Neural cell (in vitro differentiated cells): ENCODE data around the gene SURF1. TPM values are rescaled to one million over a fixed set of nuclear protein-coding genes. Genes with fewer than 3 reads are reported as not detected.

Source experiments
- H2AFZ ChIP-seq: fragments of 200-600, 300-800 bp; sonication (generic), shearing (Covaris generic); 2 replicates; pipeline ENCODE4 v1.6.0; 2014; ENCODE audit warnings: low read depth, mild to moderate bottlenecking, antibody characterized with exemption, low read length, moderate library complexity
- H3F3A ChIP-seq: fragments of 200-600 bp; shearing (Covaris generic); 2 replicates; pipeline ENCODE4 v1.6.1; 2016; ENCODE audit warnings: mild to moderate bottlenecking, moderate library complexity, mixed read lengths, antibody characterized with exemption, low read length; ENCODE audit not compliant: insufficient read depth, poor library complexity, severe bottlenecking
- H3K27ac ChIP-seq: fragments of 200-600, 300-800 bp; sonication (generic), shearing (Covaris generic); 2 replicates; pipeline ENCODE4 v1.5.1; 2014; ENCODE audit warnings: mild to moderate bottlenecking, low read length, moderate library complexity
- H3K27me3 ChIP-seq: fragments of 300-800, 200-600 bp; sonication (generic), shearing (Covaris generic); 2 replicates; pipeline ENCODE4 v1.6.0; 2014; ENCODE audit warnings: mild to moderate bottlenecking, low read depth, low read length, moderate library complexity; ENCODE audit not compliant: insufficient read depth
- H3K36me3 ChIP-seq: fragments of 300-800, 200-600 bp; sonication (generic), shearing (Covaris generic); 2 replicates; pipeline ENCODE4 v1.5.1; 2014; ENCODE audit warnings: mild to moderate bottlenecking, antibody characterized with exemption, low read length, moderate library complexity; ENCODE audit not compliant: insufficient read depth
- H3K4me2 ChIP-seq: fragments of 300-800, 200-600 bp; sonication (generic), shearing (Covaris generic); 2 replicates; pipeline ENCODE4 v1.6.0; 2014; ENCODE audit warnings: mild to moderate bottlenecking, low read length
- H3K4me3 ChIP-seq: fragments of 300-800, 200-600 bp; sonication (generic), shearing (Covaris generic); 2 replicates; pipeline ENCODE4 v1.5.1; 2014; ENCODE audit warnings: mild to moderate bottlenecking, low read length, moderate library complexity
- H3K79me2 ChIP-seq: fragments of 200-600 bp; shearing (Covaris generic); replicated peaks from 2 replicates; pipeline ENCODE4 v1.6.0; 2014; ENCODE audit warnings: mild to moderate bottlenecking, low read length, moderate library complexity; ENCODE audit not compliant: insufficient read depth
- H3K9ac ChIP-seq: fragments of 300-800, 200-600 bp; sonication (generic), shearing (Covaris generic); 2 replicates; pipeline ENCODE4 v1.6.1; 2016; ENCODE audit warnings: mild to moderate bottlenecking, low read length, mixed read lengths
- H3K9me2 ChIP-seq: fragments of 200-600 bp; shearing (Covaris generic); 2 replicates; pipeline ENCODE4 v1.6.1; 2016; ENCODE audit warnings: mild to moderate bottlenecking, low read length, mixed read lengths; ENCODE audit not compliant: insufficient read depth
- H3K9me3 ChIP-seq: fragments of 200-600, 300-800 bp; sonication (generic), shearing (Covaris generic); 2 replicates; pipeline ENCODE4 v1.6.1; 2016; ENCODE audit warnings: mild to moderate bottlenecking, mixed run types, low read length, moderate library complexity, mixed read lengths
- H4K20me1 ChIP-seq: fragments of 200-600 bp; shearing (Covaris generic); 2 replicates; pipeline ENCODE4 v1.6.1; 2016; ENCODE audit warnings: mild to moderate bottlenecking, mixed run types; ENCODE audit not compliant: insufficient read depth
- EP300 ChIP-seq: fragments of 450-650 bp; conservative IDR thresholded peaks from 2 replicates; pipeline ENCODE4 v1.6.1; 2014; ENCODE audit warnings: antibody characterized with exemption, mild to moderate bottlenecking, moderate library complexity; ENCODE audit not compliant: poor library complexity, severe bottlenecking
- EZH2 ChIP-seq: fragments of 200-600, 300-800 bp; shearing (Covaris generic), sonication (generic); IDR thresholded peaks from 2 replicates; pipeline ENCODE4 v1.6.1; 2014; ENCODE audit warnings: antibody characterized with exemption, low read length, borderline replicate concordance, mild to moderate bottlenecking; ENCODE audit not compliant: insufficient read depth, poor library complexity, severe bottlenecking
- MXI1 ChIP-seq: fragments of 450-650 bp; conservative IDR thresholded peaks from 2 replicates; pipeline ENCODE4 v1.6.1; 2014; ENCODE audit warnings: antibody characterized with exemption, mild to moderate bottlenecking; ENCODE audit not compliant: poor library complexity, severe bottlenecking
- POLR2AphosphoS5 ChIP-seq: IDR thresholded peaks from 2 replicates; pipeline ENCODE4 v1.6.1; 2012
- RAD21 ChIP-seq: fragments of 450-650 bp; conservative IDR thresholded peaks from 2 replicates; pipeline ENCODE4 v1.6.1; 2014; ENCODE audit warnings: antibody characterized with exemption, mild to moderate bottlenecking, moderate library complexity
- REST ChIP-seq: IDR thresholded peaks from 2 replicates; pipeline ENCODE4 v1.6.1; 2012; ENCODE audit warnings: borderline replicate concordance
- SMC3 ChIP-seq: fragments of 450-650 bp; conservative IDR thresholded peaks from 2 replicates; pipeline ENCODE4 v1.6.1; 2014; ENCODE audit warnings: antibody characterized with exemption, mild to moderate bottlenecking, moderate library complexity; ENCODE audit not compliant: poor library complexity
- TAF1 ChIP-seq: IDR thresholded peaks from 2 replicates; pipeline ENCODE4 v1.6.1; 2012; ENCODE audit warnings: low read depth
- polyA plus RNA-seq: library from polyadenylated mRNA; depleted of rRNA; stranded (reverse); fragments of >200 nt; gene quantifications from 2 replicates; pipeline ENCODE4 v1.2.3, GENCODE V29; 2014
- TF ChIP-seq, protein P1 (sequence below): fragments of 450-650 bp; IDR thresholded peaks from 2 replicates; pipeline ENCODE4 v1.5.1; 2014; ENCODE audit warnings: antibody characterized with exemption, mild to moderate bottlenecking, moderate library complexity; ENCODE audit not compliant: poor library complexity, severe bottlenecking

SURF1 gene
- polyA plus RNA-seq, 1 donor from 2014 or later = 32.3 TPM

DNA sequence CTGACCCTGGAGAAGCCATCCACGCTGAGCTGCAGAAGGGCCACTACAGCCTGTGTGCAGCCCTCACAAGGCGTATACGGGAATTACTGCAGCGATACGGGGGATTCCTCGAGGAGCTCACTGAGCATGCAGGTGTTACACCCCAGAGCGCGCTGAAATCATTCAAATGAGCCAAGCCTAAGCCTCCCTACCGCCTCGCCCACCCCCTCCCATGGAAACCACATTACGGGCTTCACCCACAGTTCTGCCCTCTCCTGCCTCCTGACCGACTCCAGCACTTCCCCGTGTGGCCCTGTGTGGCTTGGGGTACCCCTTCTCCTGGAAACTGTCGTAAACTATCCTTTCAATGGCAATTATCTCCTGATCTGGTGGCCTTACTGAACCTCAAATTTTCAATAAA, 33.6 kb downstream of the SURF1 start:
- Histone ChIP-seq H3K9me2 (no peaks in the 10 kb centered on the region), H3K27me3 (no peaks in the 10 kb centered on the region), H3K4me3 (no peak overlapping the region), H2AFZ (no peak overlapping the region), H3K36me3 (no peaks in the 10 kb centered on the region), H3K9me3 (no peaks in the 10 kb centered on the region), H3F3A (no peaks in the 10 kb centered on the region), H3K4me2 (no peak overlapping the region), H3K27ac (no peak overlapping the region), H3K79me2 (no peaks in the 10 kb centered on the region), H4K20me1 (no peaks in the 10 kb centered on the region), H3K9ac (no peak overlapping the region)
- no peak for TF ChIP-seq TAF1
- no peak for TF ChIP-seq REST
- no peak for TF ChIP-seq EZH2
- no peak for TF ChIP-seq POLR2AphosphoS5

DNA sequence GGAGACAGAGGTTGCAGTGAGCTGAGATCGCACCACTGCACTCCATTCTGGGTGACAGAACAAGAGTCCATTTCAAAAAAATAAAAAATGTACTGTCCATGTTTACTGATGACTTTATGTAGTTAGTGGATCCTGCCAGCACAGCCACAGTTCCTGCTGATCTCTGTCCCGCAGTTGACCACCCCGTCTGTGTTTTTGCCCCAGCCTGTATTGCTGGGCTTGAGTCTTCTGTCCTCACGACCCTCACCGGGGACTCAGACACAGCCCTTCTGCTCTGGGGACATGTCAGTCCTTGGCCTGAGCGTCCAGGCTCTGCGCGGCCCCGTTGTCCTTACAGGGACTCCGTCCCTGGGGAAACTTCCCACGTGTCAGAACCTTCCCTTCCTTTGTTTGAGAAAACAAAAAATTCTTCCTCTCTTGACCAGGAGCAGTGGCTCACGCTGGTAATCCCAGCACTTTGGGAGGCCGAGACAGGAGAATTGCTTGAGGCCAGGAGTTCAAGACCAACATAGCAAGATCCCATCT, 34.8 kb downstream of the SURF1 start:
- no peaks in the 10 kb centered on the region for H3K9me2 ChIP-seq
- H2AFZ ChIP-seq = no peak overlapping the region
- no peaks in the 10 kb centered on the region for H4K20me1 ChIP-seq
- no peaks in the 10 kb centered on the region for H3K27me3 ChIP-seq
- H3K4me2 ChIP-seq = no peak overlapping the region
- no peaks in the 10 kb centered on the region for H3K9me3 ChIP-seq
- TF ChIP-seq SMC3 (no peak), REST (no peak), MXI1 (no peak), POLR2AphosphoS5 (no peak), TAF1 (no peak), RAD21 (no peak), EZH2 (no peak), EP300 (no peak)
- TF ChIP-seq, protein P1, sequence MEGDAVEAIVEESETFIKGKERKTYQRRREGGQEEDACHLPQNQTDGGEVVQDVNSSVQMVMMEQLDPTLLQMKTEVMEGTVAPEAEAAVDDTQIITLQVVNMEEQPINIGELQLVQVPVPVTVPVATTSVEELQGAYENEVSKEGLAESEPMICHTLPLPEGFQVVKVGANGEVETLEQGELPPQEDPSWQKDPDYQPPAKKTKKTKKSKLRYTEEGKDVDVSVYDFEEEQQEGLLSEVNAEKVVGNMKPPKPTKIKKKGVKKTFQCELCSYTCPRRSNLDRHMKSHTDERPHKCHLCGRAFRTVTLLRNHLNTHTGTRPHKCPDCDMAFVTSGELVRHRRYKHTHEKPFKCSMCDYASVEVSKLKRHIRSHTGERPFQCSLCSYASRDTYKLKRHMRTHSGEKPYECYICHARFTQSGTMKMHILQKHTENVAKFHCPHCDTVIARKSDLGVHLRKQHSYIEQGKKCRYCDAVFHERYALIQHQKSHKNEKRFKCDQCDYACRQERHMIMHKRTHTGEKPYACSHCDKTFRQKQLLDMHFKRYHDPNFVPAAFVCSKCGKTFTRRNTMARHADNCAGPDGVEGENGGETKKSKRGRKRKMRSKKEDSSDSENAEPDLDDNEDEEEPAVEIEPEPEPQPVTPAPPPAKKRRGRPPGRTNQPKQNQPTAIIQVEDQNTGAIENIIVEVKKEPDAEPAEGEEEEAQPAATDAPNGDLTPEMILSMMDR = no peak
- no peaks in the 10 kb centered on the region for H3F3A ChIP-seq
- no peaks in the 10 kb centered on the region for H3K36me3 ChIP-seq
- H3K27ac ChIP-seq = no peak overlapping the region
- no peak overlapping the region for H3K4me3 ChIP-seq
- H3K9ac ChIP-seq = no peak overlapping the region
- no peaks in the 10 kb centered on the region for H3K79me2 ChIP-seq
